ENCODE measurements around the gene LCLAT1. TPM values are rescaled to one million over a fixed set of nuclear protein-coding genes. Genes with fewer than 3 reads are reported as not detected.
"Not testable (repeated sequence)": the region's sequence is repeated elsewhere in the genome, so short reads cannot be mapped to it uniquely, and the experiment has no call there.

LCLAT1 gene
- total RNA-seq, 2 donors from 2014 or later = 13.4 to 13.8 TPM

DNA sequence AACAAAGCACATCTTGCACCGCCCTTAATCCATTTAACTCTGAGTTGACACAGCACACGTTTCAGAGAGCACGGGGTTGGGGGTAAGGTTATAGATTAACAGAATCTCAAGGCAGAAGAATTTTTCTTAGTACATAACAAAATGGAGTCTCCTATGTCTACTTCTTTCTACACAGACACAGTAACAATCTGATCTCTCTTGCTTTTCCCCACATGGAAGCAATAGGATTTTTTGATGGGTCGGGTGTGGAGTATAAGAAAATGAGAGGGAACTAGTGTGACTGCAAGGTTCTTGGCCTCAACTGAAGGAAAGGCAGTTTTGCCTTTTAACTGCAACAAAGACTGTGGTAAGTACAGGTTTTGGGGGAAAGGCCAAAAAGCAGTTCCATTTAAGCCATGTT, 167.2 kb downstream of the LCLAT1 start:
- intact Hi-C loops (cut with DNase I); ATAC-seq: not testable (repeated sequence)

DNA sequence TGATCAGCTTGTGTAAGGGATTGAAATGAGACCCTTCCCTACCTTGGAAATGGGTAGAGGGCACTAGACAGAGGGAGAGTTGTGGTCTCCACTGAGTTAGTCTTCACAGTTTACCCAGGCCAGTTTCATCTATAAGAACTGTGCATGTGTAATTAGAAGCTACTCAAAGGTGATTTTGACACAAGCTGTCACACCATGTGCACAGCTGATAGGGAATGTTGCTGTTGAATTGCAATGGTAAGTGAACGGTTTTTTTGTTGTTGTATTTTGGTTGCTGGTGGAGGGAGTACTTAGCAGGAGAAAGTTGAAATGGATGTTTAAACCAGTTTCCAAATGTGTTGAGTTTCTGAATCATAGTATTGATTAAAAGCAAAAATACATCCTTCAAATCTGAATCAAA, 168.9 kb downstream of the LCLAT1 start:
- ATAC-seq = no peak
- no peak for DNase-seq
- intact Hi-C loops (cut with DNase I) = no loop called here

More for the DNA sequence above, 167.2 kb downstream of the LCLAT1 start:
- DNase-seq = not testable (repeated sequence)

DNA sequence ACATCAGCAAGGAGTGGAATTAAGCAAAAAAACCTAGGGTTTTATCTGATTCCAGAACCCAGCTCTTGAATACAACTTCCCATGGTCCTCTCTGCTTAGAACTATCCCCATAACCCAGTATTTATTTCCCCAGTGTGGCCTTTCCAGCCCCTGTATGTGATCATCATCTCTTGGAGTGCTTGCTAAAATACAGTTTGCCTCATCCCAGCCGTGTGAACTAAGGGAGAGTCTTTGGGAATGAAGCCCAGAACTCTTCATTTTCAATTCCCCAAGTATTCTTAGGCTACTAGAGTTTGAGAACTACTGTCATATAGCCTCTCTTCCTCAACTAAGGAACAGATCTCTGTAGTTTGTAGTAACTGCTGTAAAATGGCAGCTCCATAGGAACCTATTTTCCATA, 173.1 kb downstream of the LCLAT1 start:
- DNase-seq (no peak), ATAC-seq (no peak)
- intact Hi-C loops (cut with DNase I) = no loop called here

DNA sequence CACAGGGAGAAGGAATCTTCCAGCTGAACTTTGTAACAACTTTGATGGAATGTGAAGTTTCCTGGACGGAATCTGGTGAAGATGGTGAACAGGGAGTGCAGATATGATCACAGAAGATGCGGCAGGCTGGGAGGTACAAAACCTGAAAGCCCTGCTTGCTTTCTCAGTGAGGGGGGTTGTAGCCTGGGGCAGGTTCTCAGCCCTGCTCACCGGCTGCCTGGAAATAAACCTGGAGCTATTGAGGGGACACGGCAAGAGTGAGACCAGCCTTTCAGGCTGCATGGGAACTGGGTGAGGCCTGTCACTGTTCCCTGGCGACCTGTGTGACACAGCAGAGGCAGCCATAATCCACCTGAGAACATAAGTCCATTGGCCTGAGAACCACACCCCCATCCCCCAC, 174.8 kb downstream of the LCLAT1 start:
- DNase-seq (no peak), ATAC-seq (no peak)
- intact Hi-C loops (cut with DNase I) = no loop called here

DNA sequence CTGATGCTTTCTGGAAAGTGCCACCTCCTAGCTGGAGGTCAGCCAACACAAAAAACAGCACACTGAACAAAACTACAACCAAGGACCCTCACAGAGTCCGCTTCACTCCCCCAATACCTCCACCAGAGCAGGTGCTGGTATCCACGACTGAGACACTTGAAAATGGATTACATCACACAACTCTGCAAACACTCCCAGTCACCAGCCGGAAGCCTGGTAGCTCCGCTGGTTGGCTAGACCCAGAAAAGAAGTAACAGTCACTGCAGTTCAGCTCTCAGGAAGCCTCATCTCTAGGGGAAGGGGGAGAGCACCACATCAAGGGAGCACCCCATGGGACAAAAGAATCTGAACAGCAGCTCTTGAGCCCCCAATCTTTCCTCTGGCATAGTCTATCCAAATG, 175.4 kb downstream of the LCLAT1 start:
- intact Hi-C loops (cut with DNase I) = no loop called here
- ATAC-seq = no peak
- no peak for DNase-seq

DNA sequence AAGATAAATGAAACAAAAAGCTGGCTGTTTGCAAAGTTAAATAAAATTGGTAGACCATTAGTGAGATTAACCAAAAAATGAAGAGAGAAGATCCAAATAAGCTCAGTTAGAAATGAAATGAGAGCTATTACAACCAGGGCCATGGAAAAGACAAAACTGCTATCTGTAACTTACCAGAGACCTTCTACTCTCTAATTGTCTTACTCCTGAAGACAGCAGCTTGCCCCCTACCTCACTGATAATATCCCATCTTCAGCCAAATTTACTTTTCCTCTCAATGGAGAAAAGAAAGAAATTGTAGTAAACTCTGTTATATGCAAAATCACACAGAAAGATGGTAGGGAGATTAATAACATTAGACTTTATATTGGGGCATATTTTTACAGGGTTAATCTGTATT, 178.2 kb downstream of the LCLAT1 start:
- DNase-seq = no peak
- intact Hi-C loops (cut with DNase I) = no loop called here
- no peak for ATAC-seq

DNA sequence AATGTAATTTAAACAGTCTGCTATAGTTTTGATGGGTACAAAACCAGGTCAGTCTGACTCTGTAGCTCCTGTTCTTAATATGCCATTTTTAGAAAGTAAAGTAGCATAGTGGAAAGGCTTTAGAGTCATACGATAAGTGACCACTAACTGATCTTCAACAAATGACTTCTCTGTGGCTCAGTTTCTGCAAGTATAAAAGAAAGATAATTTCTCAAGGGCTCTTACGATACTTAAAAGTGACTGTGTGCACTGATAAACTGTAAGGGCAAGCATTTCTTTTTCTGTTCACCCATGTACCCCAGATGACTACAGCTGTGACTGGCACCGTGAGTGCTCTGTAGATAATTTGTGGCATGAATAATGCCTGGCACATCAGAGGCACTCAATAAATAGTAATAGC, 178.7 kb downstream of the LCLAT1 start:
- peak in 1 of 2 donors; percentile 26 for ATAC-seq
- intact Hi-C loops (cut with DNase I) = no loop called here
- no peak for DNase-seq

DNA sequence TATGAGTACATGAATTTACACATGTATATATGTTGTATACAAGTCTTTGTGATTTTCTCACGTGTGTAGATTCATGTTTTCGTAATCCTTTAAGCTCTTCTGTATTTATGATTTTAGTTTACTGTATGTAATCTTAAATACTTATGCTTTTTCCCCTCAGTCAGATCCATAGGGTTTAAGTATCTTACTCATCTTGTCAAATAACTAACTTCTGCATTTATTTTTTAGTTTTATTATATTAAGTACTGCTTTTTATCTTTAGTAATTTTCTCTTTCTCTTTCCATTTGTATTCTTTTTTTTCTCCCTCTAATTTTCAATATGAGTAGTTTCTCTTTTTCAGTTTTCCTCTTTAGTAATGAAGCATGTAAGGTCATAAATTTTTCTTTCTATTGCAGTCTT, 179.4 kb downstream of the LCLAT1 start:
- ATAC-seq (no peak), DNase-seq (no peak)
- intact Hi-C loops (cut with DNase I) = no loop called here

DNA sequence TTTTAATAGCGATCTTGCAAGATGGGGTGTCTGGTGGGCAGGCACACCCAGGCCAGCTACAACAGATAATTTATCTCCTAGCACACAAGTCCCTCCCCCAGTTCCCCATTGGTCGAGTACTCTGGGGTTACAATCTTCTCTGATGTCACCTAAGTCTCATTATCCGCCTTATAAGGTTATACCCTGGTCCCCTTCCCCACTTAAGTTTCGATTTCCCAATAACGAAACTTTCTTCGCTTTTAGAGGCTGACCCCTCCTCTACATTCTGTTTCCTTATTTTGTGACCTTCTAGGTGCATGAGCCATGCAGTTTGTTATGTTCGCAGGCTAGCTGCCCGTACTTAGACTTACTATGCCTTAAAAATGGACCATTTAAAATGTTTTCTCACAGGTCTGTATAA, 180.1 kb downstream of the LCLAT1 start:
- ATAC-seq (no peak), DNase-seq (no peak)
- intact Hi-C loops (cut with DNase I) = no loop called here

DNA sequence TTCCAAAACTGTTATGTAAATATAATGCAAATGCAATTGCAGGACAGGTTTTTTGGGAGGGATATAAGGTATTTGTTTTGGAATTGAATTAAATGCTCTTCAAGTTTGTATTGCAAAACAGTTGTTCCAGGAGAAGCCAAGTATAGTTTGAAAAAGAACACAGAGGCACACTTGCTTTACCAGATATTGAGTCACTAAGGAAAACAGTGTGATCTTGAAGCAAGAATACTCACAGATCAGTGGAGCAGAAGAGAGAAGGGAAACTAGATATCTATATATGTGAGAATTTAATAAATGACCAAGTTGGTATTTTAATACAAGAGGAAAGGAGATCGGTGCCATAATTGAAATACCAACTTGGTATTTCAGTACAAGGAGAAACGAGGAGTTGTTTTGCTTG, 181.3 kb downstream of the LCLAT1 start:
- ATAC-seq (no peak), DNase-seq (no peak)
- intact Hi-C loops (cut with DNase I) = no loop called here

DNA sequence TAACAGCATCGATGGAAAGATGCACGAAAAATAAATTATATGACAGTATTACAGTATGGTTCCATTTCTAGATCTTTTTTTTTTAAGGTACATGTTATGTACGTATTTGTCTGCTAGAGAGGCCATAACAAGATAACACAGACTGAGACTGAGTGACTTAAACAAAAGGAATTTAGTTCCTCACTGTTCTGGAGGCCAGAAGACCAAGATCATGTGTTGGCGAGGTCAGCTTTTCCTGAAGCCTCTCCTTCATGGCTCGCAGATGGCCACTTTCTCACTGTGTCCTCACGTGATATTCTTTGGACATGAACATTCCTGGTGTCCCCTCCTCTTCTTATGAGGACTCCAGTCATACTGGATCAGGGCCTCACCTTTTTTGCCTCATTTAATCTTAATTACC, 182.8 kb downstream of the LCLAT1 start:
- ATAC-seq = no peak
- intact Hi-C loops (cut with DNase I) = no loop called here
- DNase-seq = no peak

DNA sequence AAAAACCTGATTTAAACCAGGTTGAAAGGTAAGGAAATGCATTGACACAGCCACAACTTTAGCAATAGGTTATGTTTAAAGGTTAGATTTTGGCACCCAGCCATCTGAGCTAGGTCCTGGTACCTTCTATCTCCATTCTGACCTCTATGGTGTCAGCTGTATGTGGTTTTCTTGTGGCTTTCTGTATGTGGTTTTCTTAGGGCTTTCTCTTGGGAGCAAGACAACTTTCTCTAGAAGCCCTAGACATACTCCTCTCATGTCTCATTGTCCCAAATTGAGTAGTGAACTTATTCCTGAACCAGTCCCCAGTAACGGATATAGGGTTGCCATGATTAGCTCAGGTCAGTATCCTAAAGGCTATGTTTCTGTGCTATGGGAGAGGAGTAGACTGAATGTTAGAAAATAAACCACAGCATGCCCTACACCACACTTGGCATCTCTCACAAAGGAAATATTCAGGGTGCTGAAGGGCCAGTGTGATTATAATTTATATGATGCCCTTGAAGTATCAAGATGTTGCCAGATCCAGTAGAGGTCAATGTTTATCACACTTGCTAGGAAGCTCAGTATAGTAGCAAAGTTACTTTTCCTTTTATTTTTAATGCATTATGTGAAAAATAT, 184.1 kb downstream of the LCLAT1 start:
- DNase-seq = no peak
- ATAC-seq = no peak
- intact Hi-C loops (cut with DNase I) = no loop called here

DNA sequence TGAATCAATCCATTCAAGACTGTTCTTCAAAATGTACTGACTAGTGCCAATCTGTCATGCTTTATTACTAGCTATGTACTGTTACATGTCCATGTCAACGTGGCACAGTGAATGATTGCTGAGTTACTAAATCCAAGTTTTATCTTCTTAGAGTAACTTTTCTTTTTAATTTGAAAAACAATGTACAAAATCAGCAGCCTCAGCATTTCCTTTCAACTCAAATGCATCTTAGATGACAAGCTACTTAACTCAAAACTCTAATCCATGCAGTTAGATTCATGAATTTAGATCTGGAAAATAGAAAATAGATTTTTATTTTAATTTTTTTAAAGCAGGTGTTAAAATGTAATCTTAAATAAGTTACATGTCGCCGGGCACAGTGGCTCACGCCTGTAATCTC, 186.0 kb downstream of the LCLAT1 start:
- intact Hi-C loops (cut with DNase I) = no loop called here
- DNase-seq = no peak
- no peak for ATAC-seq

DNA sequence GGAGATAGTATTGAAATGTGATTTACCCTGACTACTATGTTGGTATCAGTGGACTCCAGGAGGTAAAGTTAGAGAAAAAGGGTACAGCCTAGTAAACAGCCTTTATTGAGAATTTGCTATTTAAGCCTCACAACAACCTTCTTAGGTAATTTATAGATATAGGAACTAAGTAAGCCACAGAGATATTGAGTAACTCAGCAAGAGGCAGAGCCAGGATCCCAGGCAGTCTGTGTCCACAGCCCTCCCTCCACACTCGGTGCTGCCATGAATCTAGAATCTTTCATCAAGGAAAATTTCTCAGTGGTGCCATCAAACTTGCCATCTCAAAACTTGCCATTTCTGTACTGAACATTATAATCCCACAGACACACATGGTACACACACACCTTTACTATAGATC, 189.3 kb downstream of the LCLAT1 start:
- intact Hi-C loops (cut with DNase I) = no loop called here
- no peak for ATAC-seq
- DNase-seq = no peak

DNA sequence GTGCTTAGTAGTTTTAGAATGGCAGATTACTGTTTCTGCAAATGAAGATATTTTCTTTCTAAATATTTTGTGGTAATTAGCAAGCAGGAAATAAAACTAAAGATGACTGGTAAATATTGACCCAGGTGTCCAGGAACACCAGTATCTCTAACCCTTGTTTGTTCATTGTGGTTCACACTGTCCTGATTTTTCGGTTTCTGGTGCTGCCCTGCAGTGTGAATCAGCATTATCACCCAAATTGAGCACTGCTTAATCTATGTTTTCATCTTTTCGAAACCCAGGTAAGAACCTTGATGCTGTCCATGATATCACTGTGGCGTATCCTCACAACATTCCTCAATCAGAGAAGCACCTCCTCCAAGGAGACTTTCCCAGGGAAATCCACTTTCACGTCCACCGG, 192.8 kb downstream of the LCLAT1 start:
- intact Hi-C loops (cut with DNase I) = no loop called here
- no peak for ATAC-seq
- no peak for DNase-seq

DNA sequence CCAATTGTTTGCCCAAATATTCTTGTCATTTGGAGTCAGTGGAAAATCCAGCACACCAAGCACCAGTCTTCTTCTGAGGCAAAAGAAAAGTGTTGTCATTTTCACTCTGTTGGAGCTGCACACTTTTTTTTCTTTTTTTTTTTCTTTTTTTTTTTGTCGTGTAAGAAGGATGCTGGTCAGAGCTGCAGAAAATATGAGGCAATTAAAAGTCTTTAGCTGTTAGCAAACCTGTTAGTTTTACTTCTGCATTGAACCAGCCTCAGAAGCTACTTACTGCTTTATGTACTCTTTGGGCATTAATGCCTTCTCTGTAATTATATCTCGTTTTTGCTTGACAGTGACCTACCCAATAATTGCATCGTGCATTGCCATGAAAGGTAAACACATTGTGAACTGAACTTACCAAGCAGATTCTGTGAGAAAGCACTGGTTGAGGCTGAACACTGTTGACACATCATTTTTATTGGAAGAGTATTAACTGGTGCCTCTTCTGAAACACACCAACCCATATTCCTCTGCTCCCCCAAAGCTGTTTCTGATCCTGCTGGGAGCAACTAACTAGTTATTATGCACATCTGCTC, 194.8 kb downstream of the LCLAT1 start:
- intact Hi-C loops (cut with DNase I) = no loop called here
- no peak for DNase-seq

DNA sequence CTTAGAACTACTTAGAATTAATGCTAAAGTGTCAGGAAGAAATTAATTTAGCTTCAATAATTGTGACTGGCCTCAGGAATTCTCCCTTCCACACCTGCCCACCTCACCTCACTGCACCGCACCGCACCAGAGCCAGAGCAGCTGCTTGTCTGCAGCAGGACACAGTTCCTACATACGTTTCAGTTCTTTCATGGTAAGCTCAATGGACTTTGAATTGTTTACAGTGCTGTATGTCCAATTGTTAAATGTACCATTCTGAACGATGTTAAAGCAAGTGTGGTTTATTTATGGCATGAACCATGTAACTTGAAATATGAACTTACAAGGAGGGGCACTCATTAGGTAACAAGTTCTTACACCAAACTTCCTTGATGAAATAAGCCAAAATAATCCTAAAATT, 196.0 kb downstream of the LCLAT1 start:
- ATAC-seq; intact Hi-C loops (cut with DNase I); DNase-seq: not testable (repeated sequence)

More for the DNA sequence above, 194.8 kb downstream of the LCLAT1 start:
- ATAC-seq = no peak

DNA sequence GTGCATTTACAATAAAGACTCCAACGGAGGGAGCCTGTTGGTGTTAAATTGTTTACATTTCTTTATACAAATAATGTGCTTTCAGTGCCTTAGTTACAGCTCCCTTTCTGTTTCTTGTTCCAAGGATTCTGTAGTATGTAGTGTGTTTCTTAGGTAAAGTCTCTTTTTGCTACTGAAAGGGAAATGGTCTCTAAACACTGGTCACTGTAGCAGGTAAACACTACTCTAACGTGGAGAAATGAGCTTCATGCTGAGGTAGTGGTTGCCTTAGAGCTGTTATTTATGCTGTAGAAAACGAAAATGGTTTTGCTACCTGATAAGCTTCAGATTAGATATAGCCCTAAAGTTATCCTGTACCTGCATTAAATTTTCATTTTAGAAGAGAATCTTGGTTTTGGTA, 196.6 kb downstream of the LCLAT1 start:
- DNase-seq (no peak), ATAC-seq (no peak)
- intact Hi-C loops (cut with DNase I) = no loop called here

DNA sequence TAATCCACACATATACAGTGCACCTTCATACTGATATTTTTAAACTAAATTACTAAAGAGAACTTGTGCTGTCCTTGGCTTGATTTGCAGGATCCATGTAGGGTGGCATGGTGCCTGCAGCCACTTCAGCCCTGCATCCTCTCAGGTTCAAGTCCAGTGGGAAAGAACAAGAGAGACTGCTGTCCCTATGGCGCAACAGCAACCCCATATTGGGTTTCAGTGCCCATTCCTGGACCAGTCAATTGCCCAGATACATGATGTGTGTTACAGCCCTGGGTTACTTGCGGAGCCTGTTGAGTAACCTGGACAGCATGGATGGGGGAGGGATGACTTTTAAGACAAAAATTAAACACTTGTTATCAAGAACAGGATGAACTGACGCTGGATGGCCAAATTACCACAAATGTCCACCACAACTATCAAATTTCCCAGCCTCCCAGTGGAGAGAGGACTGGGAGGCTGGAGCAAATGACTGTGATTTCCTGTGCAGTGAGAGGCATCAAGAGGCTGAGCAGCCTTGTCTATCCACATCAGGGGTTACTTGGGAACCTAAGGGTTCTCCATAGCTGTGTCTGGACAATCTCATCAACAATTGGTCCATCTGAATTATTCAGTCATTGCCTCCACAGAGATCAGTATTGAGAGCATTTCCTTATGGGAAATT, 198.2 kb downstream of the LCLAT1 start:
- intact Hi-C loops (cut with DNase I) = no loop called here
- DNase-seq (no peak), ATAC-seq (no peak)

DNA sequence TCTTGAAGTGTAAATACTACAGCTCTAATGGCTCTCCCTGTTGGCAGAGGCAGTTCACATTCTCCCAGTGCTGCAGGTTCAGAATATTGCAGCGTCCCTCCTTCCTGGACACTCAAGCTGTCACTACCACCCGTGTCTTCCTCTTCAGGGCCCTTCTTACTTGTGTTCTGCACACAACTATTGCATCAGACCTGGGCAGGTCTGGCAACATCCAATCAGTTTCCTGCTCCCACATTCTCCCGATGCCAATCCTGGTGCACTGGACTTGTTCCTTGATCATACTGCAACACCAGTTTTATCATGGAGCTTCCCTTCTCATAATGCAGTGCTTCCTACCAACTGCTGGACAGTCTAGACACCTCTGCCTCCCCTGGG, 198.7 kb downstream of the LCLAT1 start:
- intact Hi-C loops (cut with DNase I) = no loop called here
- DNase-seq (no peak), ATAC-seq (no peak)

Measured in left cardiac atrium (tissue), 4 donors.